Loucy (cell line): ENCODE results near the gene PHACTR3.

ENCODE experiments used
- EZH2phosphoT487 ChIP-seq: fragments of 200-600 bp; IDR thresholded peaks from 2 replicates; pipeline ENCODE4 v1.6.1; 2018; ENCODE audit warnings: antibody characterized with exemption, mild to moderate bottlenecking, moderate library complexity, borderline replicate concordance
- TF ChIP-seq, protein P1 (sequence below): fragments of 200-600 bp; sonication (generic); conservative IDR thresholded peaks from 2 replicates; pipeline ENCODE4 v1.5.1; 2014; ENCODE audit warnings: mild to moderate bottlenecking, antibody characterized with exemption, low read length

DNA sequence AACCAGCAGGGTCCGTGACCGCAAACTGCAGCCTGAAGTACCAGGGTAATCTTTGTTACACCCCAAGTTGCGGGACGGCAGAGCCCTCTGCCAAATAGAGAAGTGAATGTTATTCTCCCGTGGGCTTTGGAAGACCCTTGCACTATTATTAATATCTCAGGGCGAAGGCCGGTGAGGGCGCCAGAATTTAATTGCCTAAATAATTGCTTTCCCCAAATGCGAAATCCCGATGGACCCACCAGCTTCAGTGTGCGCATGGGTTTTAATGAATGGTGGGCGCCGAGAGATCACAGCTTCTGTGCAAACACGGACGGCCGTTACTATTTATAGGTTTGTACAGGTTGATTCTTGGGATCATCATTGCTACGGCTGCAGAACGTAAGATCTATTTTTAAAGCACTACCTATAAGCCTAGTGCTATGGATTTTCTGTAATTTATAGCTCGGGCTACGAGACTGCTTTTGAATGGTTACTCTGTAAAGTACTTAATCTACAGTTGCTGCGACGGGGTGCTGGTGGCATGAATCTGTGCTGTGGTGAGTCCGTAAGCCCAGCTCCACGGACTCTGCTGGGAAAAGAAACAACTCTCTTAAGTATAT is 15.2 kb upstream of the PHACTR3 start:
- TF ChIP-seq, protein P1, sequence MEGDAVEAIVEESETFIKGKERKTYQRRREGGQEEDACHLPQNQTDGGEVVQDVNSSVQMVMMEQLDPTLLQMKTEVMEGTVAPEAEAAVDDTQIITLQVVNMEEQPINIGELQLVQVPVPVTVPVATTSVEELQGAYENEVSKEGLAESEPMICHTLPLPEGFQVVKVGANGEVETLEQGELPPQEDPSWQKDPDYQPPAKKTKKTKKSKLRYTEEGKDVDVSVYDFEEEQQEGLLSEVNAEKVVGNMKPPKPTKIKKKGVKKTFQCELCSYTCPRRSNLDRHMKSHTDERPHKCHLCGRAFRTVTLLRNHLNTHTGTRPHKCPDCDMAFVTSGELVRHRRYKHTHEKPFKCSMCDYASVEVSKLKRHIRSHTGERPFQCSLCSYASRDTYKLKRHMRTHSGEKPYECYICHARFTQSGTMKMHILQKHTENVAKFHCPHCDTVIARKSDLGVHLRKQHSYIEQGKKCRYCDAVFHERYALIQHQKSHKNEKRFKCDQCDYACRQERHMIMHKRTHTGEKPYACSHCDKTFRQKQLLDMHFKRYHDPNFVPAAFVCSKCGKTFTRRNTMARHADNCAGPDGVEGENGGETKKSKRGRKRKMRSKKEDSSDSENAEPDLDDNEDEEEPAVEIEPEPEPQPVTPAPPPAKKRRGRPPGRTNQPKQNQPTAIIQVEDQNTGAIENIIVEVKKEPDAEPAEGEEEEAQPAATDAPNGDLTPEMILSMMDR: no peak
- TF ChIP-seq EZH2phosphoT487: no peak
